Natural killer cell (primary cell): Measurements from ENCODE around the gene FAM3D. TPM values are rescaled to one million over a fixed set of nuclear protein-coding genes. Genes with fewer than 3 reads are reported as not detected.

Source experiments
- ATAC-seq, 3 donors: fragments of 150-1000 bp in 2 of 3; fragments of 200-7000 bp in 1 of 3; cut with Tn5 transposase; 1 replicate in 1 of 3; 2 replicates in 2 of 3; pipeline ENCODE4 v1.10.0; 2021; ENCODE audit warnings: mild to moderate bottlenecking in 2 of 3, moderate library complexity in 2 of 3
- DNase-seq, 2 donors: peaks; one replicate each; pipeline versions ENCODE4 v3.0.0 to v3.0.0-alpha.2; 2013 to 2021; ENCODE audit warnings: mixed read lengths in 1 of 2
- H3K27ac ChIP-seq: one replicate; pipeline ENCODE4 v1.5.1; 2013; ENCODE audit warnings: mild to moderate bottlenecking, low read length
- H3K27me3 ChIP-seq: one replicate; pipeline ENCODE4 v1.6.1; 2013; ENCODE audit warnings: low read length; ENCODE audit not compliant: control insufficient read depth, insufficient read depth
- H3K36me3 ChIP-seq: one replicate; pipeline ENCODE4 v1.6.1; 2013; ENCODE audit warnings: low read length; ENCODE audit not compliant: control insufficient read depth, insufficient read depth
- H3K4me1 ChIP-seq: one replicate; pipeline ENCODE4 v1.6.1; 2013; ENCODE audit warnings: low read length; ENCODE audit not compliant: control insufficient read depth, insufficient read depth
- H3K4me3 ChIP-seq: one replicate; pipeline ENCODE4 v1.5.1; 2013; ENCODE audit warnings: low read length
- H3K9me3 ChIP-seq: one replicate; pipeline ENCODE4 v1.6.1; 2013; ENCODE audit warnings: low read length; ENCODE audit not compliant: control insufficient read depth, insufficient read depth
- H3K27ac Mint-ChIP-seq, 2 donors: one replicate each; pipeline ENCODE4 v1.8.0; 2022; ENCODE audit warnings: mild to moderate bottlenecking in 2 of 2, mixed read lengths in 2 of 2, moderate library complexity in 1 of 2
- H3K27me3 Mint-ChIP-seq, 2 donors: one replicate each; pipeline ENCODE4 v1.8.0; 2022; ENCODE audit warnings: low read depth in 2 of 2, mixed read lengths in 2 of 2
- H3K36me3 Mint-ChIP-seq: one replicate; pipeline ENCODE4 v1.8.0; 2022; ENCODE audit warnings: mixed read lengths
- H3K4me1 Mint-ChIP-seq, 2 donors: one replicate each; pipeline ENCODE4 v1.8.0; 2022; ENCODE audit warnings: mixed read lengths in 2 of 2
- H3K4me3 Mint-ChIP-seq: one replicate; pipeline ENCODE4 v1.8.0; 2022; ENCODE audit warnings: mild to moderate bottlenecking, moderate library complexity, mixed read lengths
- H3K9me3 Mint-ChIP-seq, 2 donors: one replicate each; pipeline ENCODE4 v1.8.0; 2022; ENCODE audit warnings: mixed read lengths in 2 of 2
- CTCF ChIP-seq: fragments of 200-600 bp; IDR thresholded peaks from one replicate; pipeline ENCODE4 v1.8.0; 2022; ENCODE audit warnings: antibody characterized with exemption
- WGBS: methylation state at CpG from one replicate; pipeline ENCODE4 v1.1.7; 2013; ENCODE audit warnings: missing lambda C conversion rate; ENCODE audit not compliant: insufficient coverage; 5-methylcytosine and 5-hydroxymethylcytosine counted together
- intact Hi-C: fragments of 100-400 bp; cut with micrococcal nuclease; formaldehyde crosslinking; loops from one replicate; pipeline ENCODE4 v1.14.2; 2022
- total RNA-seq, 4 donors: library from RNA; stranded (reverse); fragments of 120-200 nt in 1 of 4; gene quantifications; one replicate each; pipeline versions ENCODE4 v1.2.3 to v1.2.4, GENCODE V29; 2013 to 2022

The FAM3D gene
- total RNA-seq, 3 donors from 2014 or later (not counting 1 experiment from before 2014, with no cell fraction given) = not detected

GRCh38 chr3:58652624-58653023 lies 13.9 kb downstream of the FAM3D start:
- ATAC-seq (no peak), DNase-seq (no peak)
- no peaks in the 10 kb centered on the region for H3K36me3 ChIP-seq
- no peaks in the 10 kb centered on the region for H3K36me3 Mint-ChIP-seq
- no peak overlapping the region for H3K27ac ChIP-seq
- H3K4me3 ChIP-seq = no peak overlapping the region
- intact Hi-C loops = no loop called here
- 71% methylated on average over 2 of the region's 2 CpGs for WGBS
- H3K4me1 Mint-ChIP-seq = no peaks in the 10 kb centered on the region
- no peaks in the 10 kb centered on the region for H3K4me1 ChIP-seq
- no peaks in the 10 kb centered on the region for H3K9me3 ChIP-seq
- H3K9me3 Mint-ChIP-seq = peaks cover 0 to 3% of the 10 kb centered on the region in 2 donors
- no peak for TF ChIP-seq CTCF
- H3K27me3 ChIP-seq = no peaks in the 10 kb centered on the region
- H3K27me3 Mint-ChIP-seq = peaks cover 0 to 10% of the 10 kb centered on the region in 2 donors
- no peak overlapping the region for H3K4me3 Mint-ChIP-seq
- no peak overlapping the region for H3K27ac Mint-ChIP-seq

DNA sequence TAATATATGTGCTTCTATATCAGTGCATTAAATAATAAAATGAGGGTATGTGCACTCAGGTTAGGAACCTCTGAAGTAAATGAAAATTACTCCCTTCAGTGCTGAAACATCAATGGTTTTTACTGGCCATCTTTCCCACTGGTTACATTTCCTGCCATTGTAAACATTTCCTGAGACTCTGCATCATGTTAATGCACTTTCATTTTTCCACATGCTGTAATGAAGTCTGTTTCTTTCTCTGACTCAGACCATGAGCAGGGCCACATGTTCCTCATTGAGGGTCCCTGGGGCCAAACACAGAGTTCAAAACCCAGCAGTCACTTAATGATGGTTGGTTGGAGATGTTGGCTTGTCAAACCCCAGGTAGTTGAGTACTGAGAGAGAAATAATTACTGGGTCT lies 15.3 kb downstream of the FAM3D start:
- ATAC-seq = no peak
- H3K4me3 ChIP-seq = no peak overlapping the region
- intact Hi-C loops = no loop called here

GRCh38 chr3:58647381-58648141 lies 19.0 kb downstream of the FAM3D start:
- H3K4me3 Mint-ChIP-seq = no peak overlapping the region
- TF ChIP-seq CTCF = no peak
- Histone ChIP-seq H3K4me1 (no peaks in the 10 kb centered on the region), H3K27ac (no peak overlapping the region), H3K27me3 (no peaks in the 10 kb centered on the region), H3K4me3 (no peak overlapping the region), H3K9me3 (no peaks in the 10 kb centered on the region), H3K36me3 (no peaks in the 10 kb centered on the region)
- ATAC-seq (no peak), DNase-seq (no peak)
- H3K36me3 Mint-ChIP-seq = no peaks in the 10 kb centered on the region
- intact Hi-C loops = no loop called here
- WGBS = 47% methylated on average over 3 of the region's 3 CpGs
- H3K9me3 Mint-ChIP-seq = peaks cover 0 to 2% of the 10 kb centered on the region in 2 donors
- H3K27me3 Mint-ChIP-seq = no peaks in the 10 kb centered on the region
- no peak overlapping the region for H3K27ac Mint-ChIP-seq
- H3K4me1 Mint-ChIP-seq = no peaks in the 10 kb centered on the region

More for the DNA sequence above, 15.3 kb downstream of the FAM3D start:
- Mint-ChIP-seq H3K9me3 (peaks cover 0 to 3% of the 10 kb centered on the region in 2 donors), H3K27ac (no peak overlapping the region), H3K4me1 (no peaks in the 10 kb centered on the region), H3K36me3 (no peaks in the 10 kb centered on the region), H3K27me3 (peaks cover 0 to 4% of the 10 kb centered on the region in 2 donors), H3K4me3 (no peak overlapping the region)
- no peaks in the 10 kb centered on the region for H3K27me3 ChIP-seq
- H3K9me3 ChIP-seq = no peaks in the 10 kb centered on the region
- no peak overlapping the region for H3K27ac ChIP-seq
- DNase-seq = no peak
- no peaks in the 10 kb centered on the region for H3K4me1 ChIP-seq
- no peak for TF ChIP-seq CTCF
- H3K36me3 ChIP-seq = no peaks in the 10 kb centered on the region

DNA sequence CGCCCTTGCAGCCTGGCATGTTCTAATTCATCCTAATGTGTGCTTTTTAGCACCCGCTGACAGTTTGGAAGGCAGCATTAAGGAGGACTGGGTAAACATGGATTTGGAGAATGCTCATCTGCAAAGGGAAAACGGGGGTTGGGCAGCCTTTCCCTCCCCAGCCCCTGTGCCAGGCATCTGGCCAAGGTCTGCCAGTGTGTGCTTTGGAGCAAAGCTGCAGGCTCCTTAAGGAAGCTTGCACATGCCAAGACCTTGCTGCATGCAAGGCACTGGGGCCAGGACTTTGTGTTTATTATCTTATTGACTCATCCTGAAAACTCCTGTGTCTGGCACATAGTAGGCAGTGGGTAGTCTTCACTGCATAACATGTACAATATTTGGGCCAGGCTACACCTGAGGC lies 20.1 kb downstream of the FAM3D start:
- Histone ChIP-seq H3K9me3 (no peaks in the 10 kb centered on the region), H3K4me1 (no peaks in the 10 kb centered on the region), H3K27ac (no peak overlapping the region), H3K36me3 (no peaks in the 10 kb centered on the region), H3K4me3 (no peak overlapping the region), H3K27me3 (no peaks in the 10 kb centered on the region)
- no peak for ATAC-seq
- no peak for TF ChIP-seq CTCF
- H3K27me3 Mint-ChIP-seq = no peaks in the 10 kb centered on the region
- no peak for DNase-seq
- no peaks in the 10 kb centered on the region for H3K36me3 Mint-ChIP-seq
- no peaks in the 10 kb centered on the region for H3K9me3 Mint-ChIP-seq
- H3K4me1 Mint-ChIP-seq = no peaks in the 10 kb centered on the region
- intact Hi-C loops = no loop called here
- H3K27ac Mint-ChIP-seq = no peak overlapping the region
- WGBS = 85% methylated on average over 3 of the region's 3 CpGs
- H3K4me3 Mint-ChIP-seq = no peak overlapping the region
